Heart left ventricle (tissue), 13 donors: ENCODE measurements around the gene CCDC137.

Experiments used
- CTCF ChIP-seq, 12 donors: fragments of 200-600 bp; sonication (generic) in 4 of 12; IDR thresholded peaks; one replicate each; pipeline versions ENCODE4 v1.5.0 to v1.8.0; 2018 to 2022; ENCODE audit warnings: antibody characterized with exemption in 12 of 12, mild to moderate bottlenecking in 5 of 12
- POLR2A ChIP-seq, 2 donors: fragments of 450-650 bp; IDR thresholded peaks; one replicate each; pipeline ENCODE4 v1.6.1; 2017; ENCODE audit warnings: antibody characterized with exemption in 2 of 2, mild to moderate bottlenecking in 2 of 2, moderate library complexity in 2 of 2
- donor health status: ischemic (EF 13 %, LVEDD 7.1; RV severe dilation, severe dysfunction).
- donor health status: DM: no; HTN: yes; CAD: no.
- donor health status: DM: no; HTN: no; CAD: no.
- donor health status: ischemic (EF 25% LVEDD 6.9; RV normal size, moderate dysfunction).
- donor health status: ischemic (EF 25% LVEDD 5.7; RV mildly dilated, moderate dysfunction).
- donor health status: ischemic (EF 35%, LVEDD 5.7; RV mildly dilated, moderate dysfunction).
- donor health status: nonischemic (EF 11% LVEDD 7.7; RV severe dilation, severe dysfunction).
- donor health status: DM: yes; HTN: yes; CAD: no.
- donor health status: PGD.
- donor health status: ischemic (EF 29% LVEDD 5.4; RV normal size, mild dysfunction).
- donor health status: nonischemic (EF 23%, LVEDD 6.1; RV moderate dilation, normal function).

GRCh38 chr17:81717049-81717765 is 50.7 kb downstream of the CCDC137 start:
- TF ChIP-seq CTCF (IDR thresholded peaks at IDR 0.05) (no peak), POLR2A (IDR thresholded peaks at IDR 0.05) (no peak)
